GM18867 (cell line): ENCODE measurements around the gene SPDYE6.
"Not testable (repeated sequence)": the region's sequence is repeated elsewhere in the genome, so short reads cannot be mapped to it uniquely, and the experiment has no call there.

Experiments
- ATAC-seq: cut with Tn5 transposase; IDR thresholded peaks from one replicate; pipeline ENCODE4 v1.9.1; 2021; ENCODE audit warnings: mild to moderate bottlenecking, moderate library complexity; ENCODE audit not compliant: unreplicated experiment

Gene SPDYE6, protein sequence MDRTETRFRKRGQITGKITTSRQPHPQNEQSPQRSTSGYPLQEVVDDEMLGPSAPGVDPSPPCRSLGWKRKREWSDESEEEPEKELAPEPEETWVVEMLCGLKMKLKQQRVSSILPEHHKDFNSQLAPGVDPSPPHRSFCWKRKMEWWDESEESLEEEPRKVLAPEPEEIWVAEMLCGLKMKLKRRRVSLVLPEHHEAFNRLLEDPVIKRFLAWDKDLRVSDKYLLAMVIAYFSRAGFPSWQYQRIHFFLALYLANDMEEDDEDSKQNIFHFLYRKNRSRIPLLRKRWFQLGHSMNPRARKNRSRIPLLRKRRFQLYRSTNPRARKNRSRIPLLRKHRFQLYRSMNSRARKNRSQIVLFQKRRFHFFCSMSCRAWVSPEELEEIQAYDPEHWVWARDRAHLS

DNA sequence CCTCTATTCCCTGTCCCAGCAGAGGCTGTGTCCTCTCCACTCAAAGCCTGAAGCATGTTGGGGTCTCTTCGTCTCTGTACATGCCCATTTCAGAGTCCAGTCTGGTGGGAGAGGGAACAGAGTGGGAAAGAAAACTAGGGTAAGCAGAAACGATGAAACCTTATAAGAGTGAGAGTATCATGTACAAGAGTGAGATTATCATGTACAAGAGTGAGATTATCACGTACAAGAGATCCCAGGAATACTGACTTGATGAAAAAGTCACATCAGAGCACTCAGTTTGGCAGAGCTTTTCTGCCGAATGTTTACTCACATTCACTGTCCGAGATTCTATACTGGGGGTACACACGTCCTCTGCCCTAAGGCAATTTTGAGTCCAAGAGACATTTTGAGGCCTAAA is at the start of gene SPDYE6:
TSS of gene SPDYE6 (minus strand) at position 101 of the 400 bp plus-strand sequence. CDS start 421 bp downstream, outside the sequence.
- not testable (repeated sequence) for ATAC-seq

DNA sequence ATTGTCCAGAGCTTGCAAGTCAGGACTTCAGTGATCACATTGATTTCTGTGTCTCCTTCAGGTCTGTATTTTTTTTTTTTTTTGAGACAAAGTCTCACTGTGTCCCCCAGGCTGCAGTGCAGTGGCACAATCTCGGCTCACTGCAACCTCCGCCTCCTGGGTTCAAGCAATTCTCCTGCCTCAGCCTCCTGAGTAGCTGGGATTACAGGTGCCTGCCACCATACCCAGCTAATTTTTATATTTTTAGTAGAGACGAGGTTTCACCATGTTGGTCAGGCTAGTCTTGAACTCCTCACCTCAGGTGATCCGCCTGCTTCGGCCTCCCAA is 48.6 kb upstream of the SPDYE6 start:
- not testable (repeated sequence) for ATAC-seq

DNA sequence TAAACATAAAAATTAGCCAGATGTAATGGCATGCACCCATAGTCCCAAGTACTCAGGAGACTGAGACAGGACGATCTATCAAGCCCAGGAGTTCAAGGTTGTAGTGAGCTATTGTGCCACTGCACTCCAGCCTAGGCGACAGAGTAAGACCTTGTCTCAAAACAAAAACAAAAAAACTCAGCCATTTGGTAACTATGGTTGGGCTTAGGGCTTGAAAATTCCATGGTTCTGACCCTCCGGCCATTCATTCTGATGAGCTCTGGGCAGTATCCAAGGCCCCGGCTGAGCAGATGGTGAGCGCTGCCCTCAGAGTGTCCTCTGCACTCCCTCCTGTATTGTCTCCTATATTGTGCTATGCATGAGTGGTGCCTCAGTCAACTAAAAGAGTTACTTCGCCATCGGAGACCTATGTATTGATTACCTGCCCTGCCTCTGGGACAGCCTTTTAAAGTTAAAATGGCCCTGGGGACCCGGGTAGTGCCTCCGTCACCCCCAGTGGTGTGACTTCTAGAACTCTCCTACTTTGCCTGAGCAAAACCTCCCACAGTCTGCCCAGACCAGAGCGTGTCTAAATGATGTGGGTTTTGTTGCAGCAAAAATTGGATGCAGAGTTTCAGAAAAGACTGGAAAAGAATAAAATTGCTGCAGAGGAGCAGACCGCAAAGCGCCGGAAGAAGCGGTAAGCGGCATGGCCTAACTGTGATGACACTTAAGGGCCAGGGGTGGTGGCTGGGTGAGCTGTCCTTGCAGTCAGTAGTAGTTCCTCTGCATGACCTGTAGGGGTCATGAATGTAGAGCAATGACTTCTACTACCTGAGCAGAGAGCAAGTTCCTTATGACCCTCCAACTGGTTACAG is 48.0 kb upstream of the SPDYE6 start:
- peak; percentile 83 for ATAC-seq

- no peak for ATAC-seq
Measured at GRCh38 chr7:102403563-102403962, 47.3 kb upstream of the SPDYE6 start.

DNA sequence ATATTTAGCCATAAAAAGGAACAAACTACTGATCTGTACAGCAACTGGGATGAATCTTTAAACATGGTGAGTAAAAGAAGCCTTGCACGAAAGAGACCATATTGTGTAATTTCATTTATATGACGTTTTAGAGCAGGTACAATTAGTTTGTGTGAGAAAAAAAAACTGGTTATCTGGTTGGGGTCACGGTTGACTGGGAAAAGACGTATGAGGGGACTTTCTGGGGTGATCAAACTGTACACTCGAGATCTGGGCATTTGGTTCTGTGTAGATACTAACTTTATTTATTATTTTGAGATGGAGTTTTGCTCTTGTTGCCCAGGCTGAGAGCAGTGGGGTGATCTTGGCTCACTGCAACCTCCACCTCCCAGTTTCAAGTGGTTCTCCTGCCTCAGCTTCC is 44.1 kb upstream of the SPDYE6 start:
- ATAC-seq: no peak

DNA sequence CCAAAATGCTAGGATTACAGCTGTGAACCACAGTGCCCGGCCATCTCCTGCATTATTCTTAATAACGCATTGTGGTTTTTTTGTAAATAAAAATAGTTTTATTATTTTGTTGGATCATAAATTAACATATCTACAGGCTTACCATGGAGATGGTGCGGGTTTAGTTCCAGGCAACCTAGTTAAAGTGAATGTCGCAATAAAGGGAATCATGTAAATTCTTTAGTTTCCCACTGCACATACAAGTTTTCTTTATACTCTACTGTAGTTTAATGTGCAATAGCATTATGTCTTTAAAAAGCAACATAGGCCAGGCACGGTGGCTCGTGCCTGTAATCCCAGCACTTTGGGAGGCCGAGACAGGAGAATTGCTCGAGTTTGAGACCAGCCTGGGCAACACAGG is 42.3 kb upstream of the SPDYE6 start:
- no peak for ATAC-seq

GRCh38 chr7:102396710-102397019 is 40.4 kb upstream of the SPDYE6 start:
- ATAC-seq: peak; percentile 7

- peak; percentile 96 for ATAC-seq
Measured at GRCh38 chr7:102395873-102396709, 39.8 kb upstream of the SPDYE6 start, which contains the start of gene PRKRIP1. Gene PRKRIP1 (plus strand): TSS chr7:102396363. CDS start chr7:102396412, 49 bp downstream.

- ATAC-seq: no peak
Measured at GRCh38 chr7:102395592-102395872, 39.3 kb upstream of the SPDYE6 start.

GRCh38 chr7:102393467-102393866 is 37.2 kb upstream of the SPDYE6 start:
- no peak for ATAC-seq

- ATAC-seq: no peak
Measured at GRCh38 chr7:102392330-102392729, 36.1 kb upstream of the SPDYE6 start.

GRCh38 chr7:102390697-102391484 is 34.6 kb upstream of the SPDYE6 start:
- peak; percentile 41 for ATAC-seq

GRCh38 chr7:102389810-102390209 is 33.6 kb upstream of the SPDYE6 start:
- peak; percentile 51 for ATAC-seq

- no peak for ATAC-seq
Measured at GRCh38 chr7:102387064-102387463, 30.8 kb upstream of the SPDYE6 start.

DNA sequence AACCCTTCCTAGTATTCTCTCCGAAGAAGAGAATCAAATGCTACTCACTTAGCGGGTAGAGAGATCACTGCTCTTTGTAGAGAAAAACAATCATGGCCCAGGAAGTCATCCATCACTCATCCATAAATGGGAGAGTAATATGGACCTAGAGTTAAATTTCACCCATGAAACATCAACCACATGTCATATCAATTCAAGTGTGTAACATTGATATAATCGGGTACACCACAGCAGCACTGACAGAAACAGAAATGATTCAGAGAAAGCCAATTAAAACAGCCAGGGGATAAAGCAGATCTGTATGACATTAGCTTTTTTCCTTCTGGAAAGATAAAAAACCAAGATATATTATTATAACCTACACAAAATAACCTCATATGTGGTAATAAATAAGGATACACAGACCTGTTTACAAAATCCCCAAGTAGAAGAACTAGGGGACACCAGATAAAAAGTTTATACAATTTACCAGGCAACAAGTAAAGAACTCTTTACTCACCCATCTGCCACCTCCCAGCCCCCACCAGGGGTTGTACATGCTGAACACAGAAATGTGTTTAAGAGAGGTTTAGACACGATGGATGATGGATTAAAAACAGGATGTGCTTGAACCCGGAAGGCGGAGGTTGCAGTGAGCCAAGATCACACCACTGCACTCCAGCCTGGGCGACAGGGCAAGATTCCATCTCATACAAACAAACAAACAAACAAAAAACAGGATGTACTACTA is 25.6 kb upstream of the SPDYE6 start:
- ATAC-seq: not testable (repeated sequence)

GRCh38 chr7:102380837-102381236 is 24.6 kb upstream of the SPDYE6 start:
- not testable (repeated sequence) for ATAC-seq

DNA sequence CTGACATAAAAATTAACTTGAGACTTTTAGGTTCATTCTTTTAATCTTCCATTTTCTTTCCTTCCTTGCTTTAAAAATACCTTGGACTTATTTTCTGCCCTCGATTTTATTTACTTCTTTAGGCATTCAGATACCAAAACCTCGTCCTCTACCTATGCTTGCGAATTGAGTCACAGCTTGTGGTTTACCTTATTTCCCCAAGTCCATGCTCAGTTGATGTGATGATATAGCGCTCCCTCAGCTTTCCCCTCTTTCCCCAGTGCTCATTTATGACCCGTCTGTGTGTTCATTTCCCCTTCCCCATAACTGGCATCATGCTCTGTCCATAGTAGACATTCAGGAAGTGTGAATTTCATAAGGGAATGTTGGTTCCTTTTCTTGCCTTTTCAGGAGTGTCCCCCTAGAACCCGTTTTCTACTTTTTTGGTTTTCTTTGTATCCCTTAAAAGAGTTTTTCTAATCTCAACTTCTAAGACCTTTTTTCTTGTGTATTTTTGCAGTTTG is 20.8 kb upstream of the SPDYE6 start:
- no peak for ATAC-seq

- ATAC-seq: not testable (repeated sequence)
Measured at GRCh38 chr7:102372796-102373195, 16.6 kb upstream of the SPDYE6 start.

GRCh38 chr7:102370038-102370437 is 13.8 kb upstream of the SPDYE6 start:
- ATAC-seq: not testable (repeated sequence)

DNA sequence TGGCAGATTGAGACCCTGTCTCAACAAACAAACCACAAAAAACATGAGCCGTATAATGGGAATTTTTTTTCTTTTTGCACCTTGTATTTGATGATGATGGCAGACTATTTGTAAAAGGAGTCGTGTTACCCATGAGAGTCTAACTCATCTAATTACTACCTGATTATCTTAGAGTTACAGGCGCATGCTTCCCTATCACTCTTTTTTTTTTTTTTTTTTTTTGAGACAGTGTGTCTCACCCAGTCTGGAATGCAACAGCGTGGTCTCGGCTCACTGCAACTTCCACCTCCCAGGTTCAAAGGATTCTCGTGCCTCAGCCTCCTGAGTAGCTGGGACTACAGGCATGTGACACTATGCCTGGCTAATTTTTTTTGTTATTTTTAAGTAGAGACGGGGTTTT is 9.1 kb upstream of the SPDYE6 start:
- not testable (repeated sequence) for ATAC-seq
